HTR-8/SVneo (cell line): ENCODE data around the gene RGP1.

Source experiments
- DNase-seq: peaks from one replicate; pipeline ENCODE4 v3.0.0; 2011; ENCODE audit warnings: low spot score, mixed read lengths; ENCODE audit not compliant: insufficient read length
- FAIRE-seq: peaks from 2 replicates; lab custom pipeline; 2011; peaks lifted over from hg19 to GRCh38; lab: Jason Lieb, UNC

Gene RGP1

GRCh38 chr9:35797311-35798109 lies 48.4 kb downstream of the RGP1 start:
- DNase-seq (no peak), FAIRE-seq (no peak)

DNA sequence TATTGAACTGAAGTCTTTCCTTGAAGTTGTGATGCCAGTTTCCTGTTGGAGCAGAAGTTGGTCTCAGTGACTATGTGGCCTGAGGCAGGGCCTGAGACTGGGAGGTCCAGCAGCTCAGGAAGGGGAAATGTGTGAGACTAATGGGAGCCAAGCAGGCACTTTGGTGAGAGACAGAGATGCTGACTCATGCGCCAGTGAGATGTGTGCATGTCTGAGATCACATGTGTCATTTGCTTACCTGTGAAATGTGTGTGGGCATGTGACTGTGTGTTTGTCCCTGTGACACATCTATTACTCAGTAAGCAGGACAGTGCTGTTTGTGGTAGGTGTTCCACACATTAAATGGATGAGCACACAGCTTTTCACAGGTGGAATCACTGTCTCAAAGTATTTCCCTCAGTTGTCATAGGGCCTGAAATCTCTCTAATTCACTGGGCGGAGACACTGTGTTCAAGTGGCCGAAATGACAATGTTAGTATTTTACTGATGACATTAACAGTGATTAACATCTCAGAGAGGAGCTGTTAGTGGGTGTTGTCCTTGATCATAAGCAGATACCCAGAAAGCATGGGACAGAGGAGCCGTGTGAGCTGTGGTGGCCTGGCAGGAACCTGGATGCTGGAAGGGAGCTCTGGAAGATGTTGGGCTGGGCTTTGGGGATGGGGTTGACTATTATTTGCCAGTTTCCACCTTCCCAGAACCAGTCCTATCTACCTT lies 49.7 kb downstream of the RGP1 start:
- FAIRE-seq (no peak), DNase-seq (no peak)

DNA sequence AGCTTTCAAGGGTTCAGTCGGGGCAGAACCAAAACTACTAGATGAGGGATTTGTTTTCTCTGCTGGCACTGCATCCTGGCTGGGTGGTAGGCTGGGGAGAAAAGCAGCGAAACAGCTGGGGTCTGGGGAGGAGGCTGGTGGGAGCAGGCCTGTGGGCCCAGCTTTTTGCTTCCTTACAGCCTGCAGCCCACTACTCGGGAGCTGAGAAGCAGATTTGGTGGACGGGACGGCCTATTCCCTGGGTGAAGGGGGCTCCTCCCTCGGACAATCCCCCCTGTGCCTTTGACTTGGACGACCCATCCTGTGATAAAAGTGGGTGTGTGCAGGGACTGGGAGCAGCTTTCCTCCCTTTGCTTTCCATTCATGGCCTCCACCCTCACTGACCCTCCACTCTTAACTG lies 51.4 kb downstream of the RGP1 start:
- no peak for FAIRE-seq
- DNase-seq = no peak

DNA sequence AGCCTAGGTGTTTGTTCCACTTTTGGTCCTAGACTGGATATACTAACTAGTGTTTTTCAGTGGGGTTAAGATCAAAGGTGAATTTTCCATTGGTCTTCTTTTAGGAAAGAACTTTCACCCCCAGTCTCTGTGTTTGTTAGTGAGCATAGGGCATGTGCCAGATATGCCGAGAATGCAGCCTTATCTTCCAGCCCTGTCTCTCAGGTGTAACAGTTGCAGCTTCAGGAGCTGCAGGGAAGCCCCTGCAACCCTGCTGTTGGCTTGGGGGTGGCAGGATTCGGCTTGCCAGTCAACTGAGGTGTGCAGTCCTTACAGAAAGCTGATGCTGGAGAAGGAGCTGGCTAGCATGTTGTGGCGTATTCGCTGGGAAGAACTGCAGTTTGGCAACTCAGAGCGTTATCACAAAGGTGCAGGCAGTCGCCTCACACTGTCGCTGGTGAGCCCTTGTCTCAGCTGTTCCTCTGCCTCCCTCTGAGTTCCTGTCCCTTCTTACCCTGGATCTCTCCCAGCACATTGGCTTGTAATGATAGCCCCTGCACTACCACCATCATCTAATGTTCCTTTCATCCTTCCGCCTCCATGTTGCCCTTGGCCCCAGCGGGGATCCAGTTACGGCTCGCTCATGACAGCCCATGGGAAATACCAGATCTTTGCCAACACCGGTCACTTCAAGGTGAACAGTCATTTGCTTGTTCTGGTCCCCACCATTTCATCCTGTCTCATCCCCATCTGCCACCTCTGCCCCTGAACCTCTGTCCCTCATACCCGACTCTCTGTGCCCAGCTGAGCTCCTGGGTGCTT lies 52.4 kb downstream of the RGP1 start:
- no peak for DNase-seq
- FAIRE-seq = no peak

DNA sequence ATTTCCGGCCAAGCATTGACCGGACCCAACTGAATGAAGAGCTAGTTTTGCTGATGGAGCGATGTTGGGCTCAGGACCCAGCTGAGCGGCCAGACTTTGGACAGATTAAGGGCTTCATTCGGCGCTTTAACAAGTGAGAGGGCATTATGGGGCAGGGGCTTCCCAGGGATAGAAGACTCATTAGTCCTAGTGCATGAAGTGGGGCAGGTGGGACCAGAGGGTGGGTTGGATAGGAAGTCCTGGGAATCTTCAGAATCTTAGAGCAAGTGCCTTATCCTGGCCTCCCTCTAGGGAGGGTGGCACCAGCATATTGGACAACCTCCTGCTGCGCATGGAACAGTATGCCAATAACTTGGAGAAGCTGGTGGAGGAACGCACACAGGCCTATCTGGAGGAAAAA lies 57.0 kb downstream of the RGP1 start:
- FAIRE-seq = no peak
- DNase-seq = no peak
